Mesenchymal stem cell (in vitro differentiated cells and primary cell): ENCODE results near the gene RAP2A.

Experiments
- DNase-seq: peaks from one replicate; pipeline ENCODE4 v3.0.0-alpha.2; 2013
- H2AFZ ChIP-seq: one replicate; pipeline ENCODE4 v1.6.1; 2013; ENCODE audit warnings: low read depth, mild to moderate bottlenecking, control low read depth, inconsistent platforms, low read length, moderate library complexity
- H2AK5ac ChIP-seq: 2 replicates; pipeline ENCODE4 v1.6.1; 2013; ENCODE audit warnings: low read length, moderate library complexity, mild to moderate bottlenecking, inconsistent platforms; ENCODE audit not compliant: severe bottlenecking
- H2BK120ac ChIP-seq: one replicate; pipeline ENCODE4 v1.6.1; 2013; ENCODE audit warnings: low read depth, mild to moderate bottlenecking, inconsistent platforms, low read length, moderate library complexity
- H2BK12ac ChIP-seq, 2 experiments: one replicate each; pipeline ENCODE4 v1.6.1; 2013; ENCODE audit warnings: inconsistent platforms in 2 of 2, low read length in 2 of 2, mild to moderate bottlenecking in 2 of 2, moderate library complexity in 2 of 2, control low read depth in 1 of 2
- H2BK15ac ChIP-seq: one replicate; pipeline ENCODE4 v1.6.1; 2013; ENCODE audit warnings: mild to moderate bottlenecking, low read depth, inconsistent platforms; ENCODE audit not compliant: poor library complexity, severe bottlenecking
- H2BK5ac ChIP-seq: 2 replicates; pipeline ENCODE4 v1.6.1; 2013; ENCODE audit warnings: low read depth, mild to moderate bottlenecking, low read length, control low read depth, inconsistent platforms; ENCODE audit not compliant: poor library complexity, severe bottlenecking
- H3K14ac ChIP-seq, 2 experiments: one replicate each; pipeline ENCODE4 v1.6.1; 2013; ENCODE audit warnings: inconsistent platforms in 2 of 2, low read length in 2 of 2, control low read depth in 1 of 2, mild to moderate bottlenecking in 1 of 2, moderate library complexity in 1 of 2
- H3K18ac ChIP-seq, 2 experiments: one replicate each; pipeline ENCODE4 v1.6.1; 2013; ENCODE audit warnings: inconsistent platforms in 2 of 2, low read length in 2 of 2, control low read depth in 1 of 2, low read depth in 1 of 2, mild to moderate bottlenecking in 1 of 2
- H3K23ac ChIP-seq, 2 experiments: one replicate each; pipeline ENCODE4 v1.6.1; 2013; ENCODE audit warnings: inconsistent platforms in 2 of 2, low read length in 2 of 2, mild to moderate bottlenecking in 2 of 2, moderate library complexity in 2 of 2, control low read depth in 1 of 2
- H3K27ac ChIP-seq: 2 replicates; pipeline ENCODE4 v1.5.1; 2013; ENCODE audit warnings: mild to moderate bottlenecking, moderate library complexity, low read length, control low read depth, inconsistent platforms; ENCODE audit not compliant: poor library complexity, severe bottlenecking
- H3K27me3 ChIP-seq, 2 experiments: 2 replicates each; pipeline versions ENCODE4 v1.6.1 to v1.7.0; 2013; ENCODE audit warnings: low read length in 2 of 2, mild to moderate bottlenecking in 2 of 2, moderate library complexity in 2 of 2, control low read depth in 1 of 2, inconsistent platforms in 1 of 2; ENCODE audit not compliant: control insufficient read depth in 1 of 2, insufficient read depth in 1 of 2
- H3K36me3 ChIP-seq, 2 experiments: 2 replicates each; pipeline versions ENCODE4 v1.6.1 to v1.7.0; 2013; ENCODE audit warnings: low read length in 2 of 2, control low read depth in 1 of 2, inconsistent platforms in 1 of 2, low read depth in 1 of 2, mild to moderate bottlenecking in 1 of 2; ENCODE audit not compliant: insufficient read depth in 2 of 2, control insufficient read depth in 1 of 2
- H3K4ac ChIP-seq, 2 experiments: one replicate each; pipeline ENCODE4 v1.6.1; 2013; ENCODE audit warnings: inconsistent platforms in 2 of 2, low read length in 2 of 2, mild to moderate bottlenecking in 2 of 2, moderate library complexity in 2 of 2, control low read depth in 1 of 2, low read depth in 1 of 2
- H3K4me1 ChIP-seq: 2 replicates; pipeline ENCODE4 v1.6.1; 2013; ENCODE audit warnings: low read depth, low read length, control low read depth; ENCODE audit not compliant: control insufficient read depth, insufficient read depth
- H3K4me2 ChIP-seq: 2 replicates; pipeline ENCODE4 v1.6.1; 2013; ENCODE audit warnings: low read length, mild to moderate bottlenecking, inconsistent platforms; ENCODE audit not compliant: poor library complexity, severe bottlenecking
- H3K4me3 ChIP-seq, 2 experiments: 2 replicates each; pipeline versions ENCODE4 v1.5.1 to v1.7.0; 2013; ENCODE audit warnings: low read length in 2 of 2, mild to moderate bottlenecking in 2 of 2, control low read depth in 1 of 2, low read depth in 1 of 2; ENCODE audit not compliant: insufficient read depth in 1 of 2
- H3K79me1 ChIP-seq: replicated peaks from 2 replicates; pipeline ENCODE4 v1.6.1; 2013; ENCODE audit warnings: mild to moderate bottlenecking, control low read depth, low read length, inconsistent platforms; ENCODE audit not compliant: poor library complexity, severe bottlenecking
- H3K9ac ChIP-seq: 2 replicates; pipeline ENCODE4 v1.7.0; 2013; ENCODE audit warnings: mild to moderate bottlenecking, low read length, moderate library complexity
- H3K9me3 ChIP-seq: 2 replicates; pipeline ENCODE4 v1.7.0; 2013; ENCODE audit warnings: mild to moderate bottlenecking, low read length; ENCODE audit not compliant: control insufficient read depth
- H4K8ac ChIP-seq: one replicate; pipeline ENCODE4 v1.6.1; 2013; ENCODE audit warnings: inconsistent platforms, mild to moderate bottlenecking, low read length, moderate library complexity
- H4K91ac ChIP-seq: one replicate; pipeline ENCODE4 v1.6.1; 2013; ENCODE audit warnings: mild to moderate bottlenecking, low read length, inconsistent platforms
- WGBS: methylation state at CpG from one replicate; pipeline ENCODE4 v1.1.7; 2013; ENCODE audit warnings: mixed read lengths; 5-methylcytosine and 5-hydroxymethylcytosine counted together

RAP2A gene

DNA sequence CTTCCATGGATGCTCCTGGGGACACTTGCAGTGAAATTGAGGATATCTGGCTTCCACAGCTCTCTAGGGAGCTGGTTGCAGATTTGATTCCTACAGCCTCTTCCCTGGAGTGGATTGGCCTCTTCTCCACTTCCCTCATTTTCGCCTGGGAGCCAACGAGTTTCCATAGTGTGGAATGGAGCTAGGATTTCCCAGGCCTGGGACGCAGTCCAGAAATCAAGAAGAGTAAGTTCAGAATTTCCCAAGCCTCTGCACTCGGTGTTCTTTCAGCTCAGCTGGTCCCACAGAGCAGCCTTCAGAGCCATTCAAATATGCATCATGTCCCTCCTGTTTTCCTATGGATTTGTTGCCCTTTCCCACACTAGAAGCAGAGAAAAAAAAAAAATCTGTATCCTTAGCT is 68.2 kb downstream of the RAP2A start:
- no peak overlapping the region for H3K4me3 ChIP-seq
- no peak overlapping the region for H2BK15ac ChIP-seq
- peaks cover 0 to 15% of the 10 kb centered on the region in 2 experiments for H3K27me3 ChIP-seq
- no peaks in the 10 kb centered on the region for H3K79me1 ChIP-seq
- H4K8ac ChIP-seq, result no peak overlapping the region
- no peak overlapping the region for H3K4ac ChIP-seq
- no peak overlapping the region for H2AFZ ChIP-seq
- H2BK12ac ChIP-seq, result no peak overlapping the region
- H2AK5ac ChIP-seq, result no peak overlapping the region
- H3K9ac ChIP-seq, result no peak overlapping the region
- no peak overlapping the region for H2BK5ac ChIP-seq
- no peaks in the 10 kb centered on the region for H3K36me3 ChIP-seq
- no peak overlapping the region for H3K14ac ChIP-seq
- 89% methylated on average over 4 of the region's 4 CpGs for WGBS
- no peak overlapping the region for H3K18ac ChIP-seq
- DNase-seq, result peak; percentile 14
- no peak overlapping the region for H4K91ac ChIP-seq
- H3K9me3 ChIP-seq, result no peaks in the 10 kb centered on the region
- H2BK120ac ChIP-seq, result no peak overlapping the region
- H3K23ac ChIP-seq, result no peak overlapping the region
- no peaks in the 10 kb centered on the region for H3K4me1 ChIP-seq
- H3K4me2 ChIP-seq, result no peak overlapping the region
- no peak overlapping the region for H3K27ac ChIP-seq

DNA sequence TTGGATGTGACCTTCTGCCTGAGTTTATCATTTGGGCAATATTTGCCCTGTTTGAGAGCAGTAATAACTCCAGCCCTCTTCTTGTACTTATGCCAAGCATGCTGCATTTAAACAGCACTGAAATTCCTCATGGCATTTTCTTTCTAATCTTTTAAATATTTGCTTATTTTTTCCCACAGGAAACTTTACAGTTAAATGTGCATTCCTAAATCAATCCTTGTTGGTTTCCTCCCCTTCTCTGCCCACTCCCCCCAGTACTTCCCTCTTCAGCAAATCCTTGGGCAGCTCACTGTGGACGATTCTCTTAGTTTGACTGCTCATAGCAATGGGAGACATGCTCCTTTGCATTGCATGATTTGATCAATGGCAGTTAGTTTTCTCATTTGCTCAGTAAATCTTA is 68.7 kb downstream of the RAP2A start:
- Histone ChIP-seq H3K27ac (no peak overlapping the region), H3K36me3 (no peaks in the 10 kb centered on the region), H2AFZ (no peak overlapping the region), H3K9me3 (no peaks in the 10 kb centered on the region), H3K27me3 (peaks cover 0 to 15% of the 10 kb centered on the region in 2 experiments), H3K14ac (no peak overlapping the region), H3K4me3 (no peak overlapping the region), H2BK120ac (no peak overlapping the region), H3K23ac (no peak overlapping the region), H3K9ac (no peak overlapping the region), H4K8ac (no peak overlapping the region), H2BK15ac (no peak overlapping the region), H2BK5ac (no peak overlapping the region), H2BK12ac (no peak overlapping the region), H3K79me1 (no peaks in the 10 kb centered on the region), H3K4me2 (no peak overlapping the region), H3K4me1 (no peaks in the 10 kb centered on the region), H3K4ac (no peak overlapping the region), H2AK5ac (no peak overlapping the region), H3K18ac (no peak overlapping the region), H4K91ac (no peak overlapping the region)
- 67% methylated on average over 1 of the region's 1 CpG for WGBS
- peak; percentile 14 for DNase-seq

DNA sequence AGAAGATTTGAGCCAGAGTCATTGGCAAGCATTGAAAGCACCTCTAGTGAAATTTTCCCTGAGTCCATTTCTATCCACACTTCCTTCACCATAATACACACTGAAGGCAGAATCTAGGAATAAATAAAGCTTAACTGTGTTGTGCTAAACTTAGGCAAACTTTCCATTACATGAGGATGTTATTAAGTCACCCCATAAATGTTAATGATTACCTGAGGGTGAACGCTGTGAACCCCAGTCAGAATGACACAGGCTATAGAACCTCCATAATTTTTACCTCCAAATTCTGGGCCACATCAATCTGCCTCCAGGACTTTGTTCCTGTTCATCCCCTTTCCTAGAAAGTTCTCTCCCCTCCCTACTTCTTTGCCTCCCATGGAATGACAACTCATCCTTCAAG is 71.0 kb downstream of the RAP2A start:
- no peak overlapping the region for H2BK120ac ChIP-seq
- peaks cover 0 to 15% of the 10 kb centered on the region in 2 experiments for H3K27me3 ChIP-seq
- no peak overlapping the region for H3K4me2 ChIP-seq
- H3K9me3 ChIP-seq, result peaks cover under 1% of the 10 kb centered on the region
- no peak overlapping the region for H2AFZ ChIP-seq
- no peak overlapping the region for H3K18ac ChIP-seq
- H4K8ac ChIP-seq, result no peak overlapping the region
- H3K4me1 ChIP-seq, result no peaks in the 10 kb centered on the region
- no peak overlapping the region for H3K27ac ChIP-seq
- H2BK12ac ChIP-seq, result no peak overlapping the region
- H3K14ac ChIP-seq, result no peak overlapping the region
- H3K4me3 ChIP-seq, result no peak overlapping the region
- DNase-seq, result no peak
- no peaks in the 10 kb centered on the region for H3K36me3 ChIP-seq
- H3K9ac ChIP-seq, result no peak overlapping the region
- H4K91ac ChIP-seq, result no peak overlapping the region
- no peak overlapping the region for H3K4ac ChIP-seq
- no peak overlapping the region for H2BK15ac ChIP-seq
- no peak overlapping the region for H2BK5ac ChIP-seq
- WGBS, result 96% methylated on average over 1 of the region's 1 CpG
- no peak overlapping the region for H2AK5ac ChIP-seq
- no peak overlapping the region for H3K23ac ChIP-seq
- no peaks in the 10 kb centered on the region for H3K79me1 ChIP-seq

DNA sequence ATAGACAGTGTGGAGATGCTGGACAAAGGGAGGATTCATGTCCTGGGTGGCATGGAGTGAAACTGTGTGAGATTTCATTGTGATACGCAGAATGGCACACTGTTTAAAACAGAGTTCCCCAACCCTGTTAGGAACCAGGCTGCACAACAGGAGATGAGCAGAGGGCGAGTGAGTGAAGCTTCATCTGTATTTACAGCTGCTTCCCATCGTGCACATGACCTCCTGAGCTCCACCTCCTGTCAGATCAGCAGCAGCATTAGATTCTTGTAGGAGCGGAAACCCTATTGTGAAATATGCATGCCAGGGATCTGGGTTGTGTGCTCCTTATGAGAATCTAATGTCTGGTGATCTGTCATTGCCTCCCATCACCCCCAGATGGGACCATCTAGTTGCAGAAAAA is 72.5 kb downstream of the RAP2A start:
- no peak overlapping the region for H3K4me2 ChIP-seq
- peak overlapping the region; percentile 54 for H4K8ac ChIP-seq
- peaks cover 0 to 13% of the 10 kb centered on the region in 2 experiments for H3K27me3 ChIP-seq
- no peak overlapping the region for H3K23ac ChIP-seq
- no peak overlapping the region for H2BK12ac ChIP-seq
- H3K18ac ChIP-seq, result no peak overlapping the region
- H3K27ac ChIP-seq, result no peak overlapping the region
- H2AFZ ChIP-seq, result no peak overlapping the region
- no peak overlapping the region for H3K4me3 ChIP-seq
- 67% methylated on average over 4 of the region's 4 CpGs for WGBS
- H2BK5ac ChIP-seq, result no peak overlapping the region
- peak; percentile 75 for DNase-seq
- no peaks in the 10 kb centered on the region for H3K36me3 ChIP-seq
- H4K91ac ChIP-seq, result no peak overlapping the region
- H2AK5ac ChIP-seq, result no peak overlapping the region
- no peak overlapping the region for H3K14ac ChIP-seq
- H2BK15ac ChIP-seq, result no peak overlapping the region
- no peaks in the 10 kb centered on the region for H3K4me1 ChIP-seq
- no peak overlapping the region for H3K4ac ChIP-seq
- H3K9me3 ChIP-seq, result peaks cover 8% of the 10 kb centered on the region
- no peak overlapping the region for H3K9ac ChIP-seq
- H2BK120ac ChIP-seq, result no peak overlapping the region
- H3K79me1 ChIP-seq, result no peaks in the 10 kb centered on the region
